ENCODE measurements around the gene CA10.

DNA sequence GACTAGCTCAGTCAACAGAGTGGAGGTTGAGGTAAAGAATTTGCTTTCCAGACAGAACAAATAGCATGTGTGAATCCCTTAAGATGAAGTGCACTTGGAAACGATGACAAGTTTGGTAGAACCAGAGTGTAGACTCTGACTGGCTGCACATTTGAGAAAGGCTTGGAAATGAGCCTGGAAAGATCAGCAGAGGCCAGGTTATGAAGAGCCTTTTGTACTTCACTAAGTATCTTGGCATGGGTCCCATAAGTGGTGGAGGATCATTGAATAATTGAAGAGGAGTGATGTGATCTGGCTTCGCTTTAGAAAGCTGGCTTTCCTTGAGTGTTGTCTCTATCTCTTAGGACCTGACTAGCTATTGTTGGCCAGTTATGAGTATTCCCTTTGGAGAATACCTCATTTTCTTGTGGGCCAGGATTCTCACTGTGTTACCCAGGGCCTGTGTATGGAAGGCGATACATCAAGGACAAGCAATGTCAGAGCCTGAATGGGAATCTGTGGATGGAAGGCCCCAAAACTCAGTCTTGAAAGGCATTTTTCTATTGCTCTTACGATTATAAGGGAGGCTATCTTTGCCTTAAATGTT, 568.4 kb downstream of the CA10 start:
- TF ChIP-seq, protein P1, sequence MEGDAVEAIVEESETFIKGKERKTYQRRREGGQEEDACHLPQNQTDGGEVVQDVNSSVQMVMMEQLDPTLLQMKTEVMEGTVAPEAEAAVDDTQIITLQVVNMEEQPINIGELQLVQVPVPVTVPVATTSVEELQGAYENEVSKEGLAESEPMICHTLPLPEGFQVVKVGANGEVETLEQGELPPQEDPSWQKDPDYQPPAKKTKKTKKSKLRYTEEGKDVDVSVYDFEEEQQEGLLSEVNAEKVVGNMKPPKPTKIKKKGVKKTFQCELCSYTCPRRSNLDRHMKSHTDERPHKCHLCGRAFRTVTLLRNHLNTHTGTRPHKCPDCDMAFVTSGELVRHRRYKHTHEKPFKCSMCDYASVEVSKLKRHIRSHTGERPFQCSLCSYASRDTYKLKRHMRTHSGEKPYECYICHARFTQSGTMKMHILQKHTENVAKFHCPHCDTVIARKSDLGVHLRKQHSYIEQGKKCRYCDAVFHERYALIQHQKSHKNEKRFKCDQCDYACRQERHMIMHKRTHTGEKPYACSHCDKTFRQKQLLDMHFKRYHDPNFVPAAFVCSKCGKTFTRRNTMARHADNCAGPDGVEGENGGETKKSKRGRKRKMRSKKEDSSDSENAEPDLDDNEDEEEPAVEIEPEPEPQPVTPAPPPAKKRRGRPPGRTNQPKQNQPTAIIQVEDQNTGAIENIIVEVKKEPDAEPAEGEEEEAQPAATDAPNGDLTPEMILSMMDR (conservative IDR thresholded peaks at IDR 0.05; ENCODE audit: low read depth, low read length): no peak
- TF ChIP-seq EZH2 (IDR thresholded peaks at IDR 0.05; ENCODE audit: borderline replicate concordance, low read depth, low read length, poor library complexity, severe bottlenecking): no peak

Data from A673 (cell line).